Activated CD4-positive, alpha-beta T cell treated with anti-CD3 and anti-CD28 coated beads, Interleukin-2, amount 50 U/mL, for 16 hours (primary cell): Measurements from ENCODE around the gene PHC2.

ENCODE experiments used
- DNase-seq: peaks from one replicate; pipeline ENCODE4 v3.0.0-alpha.2; 2020

The PHC2 gene

GRCh38 chr1:33348676-33349080 is 82.2 kb downstream of the PHC2 start:
- DNase-seq = peak; percentile 39

GRCh38 chr1:33348194-33348593 is 82.7 kb downstream of the PHC2 start:
- no peak for DNase-seq

- no peak for DNase-seq
Observed at GRCh38 chr1:33347650-33347992, 83.3 kb downstream of the PHC2 start.

GRCh38 chr1:33346927-33347649 is 83.8 kb downstream of the PHC2 start:
- DNase-seq = peak; percentile 30

- no peak for DNase-seq
Observed at GRCh38 chr1:33346533-33346926, 84.4 kb downstream of the PHC2 start.

- DNase-seq = no peak
Observed at GRCh38 chr1:33344896-33345560, 85.9 kb downstream of the PHC2 start.

- no peak for DNase-seq
Observed at GRCh38 chr1:33343539-33343938, 87.4 kb downstream of the PHC2 start.

- no peak for DNase-seq
Observed at GRCh38 chr1:33342041-33342723, 88.7 kb downstream of the PHC2 start.

GRCh38 chr1:33341190-33341589 is 89.7 kb downstream of the PHC2 start:
- DNase-seq = no peak

GRCh38 chr1:33339413-33339812 is 91.5 kb downstream of the PHC2 start:
- no peak for DNase-seq

- DNase-seq = no peak
Observed at GRCh38 chr1:33338440-33339211, 92.3 kb downstream of the PHC2 start.

GRCh38 chr1:33338048-33338439 is 92.9 kb downstream of the PHC2 start:
- DNase-seq = no peak

GRCh38 chr1:33337441-33337840 is 93.5 kb downstream of the PHC2 start:
- no peak for DNase-seq

- DNase-seq = no peak
Observed at GRCh38 chr1:33336580-33336979, 94.3 kb downstream of the PHC2 start.

- DNase-seq = no peak
Observed at GRCh38 chr1:33335020-33335419, 95.9 kb downstream of the PHC2 start.

GRCh38 chr1:33334081-33334552 is 96.8 kb downstream of the PHC2 start:
- no peak for DNase-seq

GRCh38 chr1:33332881-33333280 is 98.0 kb downstream of the PHC2 start:
- DNase-seq = no peak

GRCh38 chr1:33332357-33332789 is 98.5 kb downstream of the PHC2 start:
- DNase-seq = no peak

- DNase-seq = no peak
Observed at GRCh38 chr1:33331444-33332356, 99.2 kb downstream of the PHC2 start.

- DNase-seq = no peak
Observed at GRCh38 chr1:33330906-33331305, 100.0 kb downstream of the PHC2 start.

GRCh38 chr1:33330361-33330890 is 100.5 kb downstream of the PHC2 start:
- DNase-seq = no peak
